GM12872 (cell line): Measurements from ENCODE around the gene STYK1.

Experiments
- TF ChIP-seq, protein P1 (sequence below): IDR thresholded peaks from 3 replicates; pipeline ENCODE4 v1.5.1; 2011; ENCODE audit warnings: low read depth, mild to moderate bottlenecking, low read length, moderate library complexity; ENCODE audit not compliant: insufficient read depth

The STYK1 gene

DNA sequence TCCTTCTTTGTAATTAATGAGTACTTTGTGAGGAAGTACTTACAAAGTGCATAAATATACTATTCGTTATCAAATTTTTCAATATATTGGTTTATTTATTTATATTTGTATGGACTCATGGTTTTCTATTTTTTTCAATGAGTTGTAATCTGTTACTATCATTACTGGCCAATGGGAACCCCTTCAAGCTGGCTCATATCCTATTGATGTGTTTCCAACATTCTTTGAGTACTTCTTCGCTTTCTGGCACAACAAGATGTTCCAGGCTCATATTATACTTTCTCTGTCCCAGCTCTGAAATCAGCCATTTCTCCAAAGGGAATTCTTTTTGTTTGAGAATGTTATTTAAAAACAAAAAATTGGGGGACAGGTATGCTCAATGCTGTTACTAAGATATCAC, 31.8 kb upstream of the STYK1 start:
- TF ChIP-seq, protein P1, sequence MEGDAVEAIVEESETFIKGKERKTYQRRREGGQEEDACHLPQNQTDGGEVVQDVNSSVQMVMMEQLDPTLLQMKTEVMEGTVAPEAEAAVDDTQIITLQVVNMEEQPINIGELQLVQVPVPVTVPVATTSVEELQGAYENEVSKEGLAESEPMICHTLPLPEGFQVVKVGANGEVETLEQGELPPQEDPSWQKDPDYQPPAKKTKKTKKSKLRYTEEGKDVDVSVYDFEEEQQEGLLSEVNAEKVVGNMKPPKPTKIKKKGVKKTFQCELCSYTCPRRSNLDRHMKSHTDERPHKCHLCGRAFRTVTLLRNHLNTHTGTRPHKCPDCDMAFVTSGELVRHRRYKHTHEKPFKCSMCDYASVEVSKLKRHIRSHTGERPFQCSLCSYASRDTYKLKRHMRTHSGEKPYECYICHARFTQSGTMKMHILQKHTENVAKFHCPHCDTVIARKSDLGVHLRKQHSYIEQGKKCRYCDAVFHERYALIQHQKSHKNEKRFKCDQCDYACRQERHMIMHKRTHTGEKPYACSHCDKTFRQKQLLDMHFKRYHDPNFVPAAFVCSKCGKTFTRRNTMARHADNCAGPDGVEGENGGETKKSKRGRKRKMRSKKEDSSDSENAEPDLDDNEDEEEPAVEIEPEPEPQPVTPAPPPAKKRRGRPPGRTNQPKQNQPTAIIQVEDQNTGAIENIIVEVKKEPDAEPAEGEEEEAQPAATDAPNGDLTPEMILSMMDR = no peak

DNA sequence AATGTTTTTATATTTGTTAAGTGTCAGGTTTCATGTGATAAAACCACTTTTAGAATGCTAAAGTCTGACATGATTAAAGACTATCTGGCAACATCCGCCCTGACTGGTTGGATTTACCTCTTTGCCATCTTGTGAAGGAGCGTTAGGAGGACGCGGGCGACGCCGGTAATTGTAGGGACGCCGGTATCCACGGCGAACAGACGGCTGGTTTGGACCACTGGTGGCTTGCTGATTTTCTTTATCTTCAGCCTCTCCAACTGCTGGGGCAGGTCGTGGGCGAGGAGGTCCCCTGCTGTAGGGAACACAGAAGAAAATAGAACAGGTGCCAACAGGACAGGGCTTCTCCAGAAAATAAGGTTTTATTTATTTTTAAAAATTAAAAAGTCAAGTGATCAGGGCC, 28.0 kb upstream of the STYK1 start:
- TF ChIP-seq, protein P1 = no peak

DNA sequence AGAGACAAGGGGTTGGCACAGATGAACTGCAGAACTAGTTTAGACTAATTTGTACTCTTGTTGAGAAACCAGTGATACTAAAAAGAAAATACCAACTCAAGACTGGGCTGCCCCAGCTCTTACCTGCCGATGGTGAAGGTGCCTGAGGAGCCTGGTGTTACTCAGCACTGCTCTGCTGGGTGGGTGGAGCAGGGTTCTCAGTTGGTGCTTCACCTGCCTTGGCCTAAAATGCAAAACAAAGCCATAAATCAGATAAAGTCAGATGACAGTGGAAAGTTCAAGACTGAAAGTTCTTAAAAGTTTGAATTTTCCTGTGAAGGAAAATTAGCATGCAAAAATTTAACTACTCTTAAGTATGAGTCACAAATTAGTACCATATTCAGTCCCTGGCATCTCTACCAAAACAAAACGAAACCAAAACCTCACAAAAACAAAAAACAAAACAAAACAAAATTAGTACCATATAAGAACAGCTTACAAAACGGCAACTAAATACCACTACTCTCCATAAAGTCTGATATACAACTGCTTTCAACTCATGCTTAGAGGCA, 27.4 kb upstream of the STYK1 start:
- TF ChIP-seq, protein P1 = no peak

DNA sequence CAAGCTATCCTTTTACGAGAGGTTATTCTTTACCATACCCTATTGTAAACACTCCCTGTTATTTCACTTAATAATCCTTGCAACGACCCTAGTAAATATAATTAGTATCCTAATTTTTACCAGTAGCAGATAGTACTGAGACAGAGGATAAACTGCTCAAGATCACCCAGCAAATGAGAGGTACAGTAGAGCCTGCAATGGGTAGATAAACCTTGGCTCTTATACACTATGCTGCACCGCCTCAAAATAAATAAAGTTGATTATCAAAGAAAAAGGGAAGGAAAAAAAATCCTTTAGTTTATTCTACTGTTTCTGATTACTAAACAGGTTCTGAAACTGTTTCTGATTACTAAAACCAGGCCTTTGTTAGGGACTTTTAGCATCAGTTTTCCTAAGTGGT, 26.7 kb upstream of the STYK1 start:
- TF ChIP-seq, protein P1 = no peak

DNA sequence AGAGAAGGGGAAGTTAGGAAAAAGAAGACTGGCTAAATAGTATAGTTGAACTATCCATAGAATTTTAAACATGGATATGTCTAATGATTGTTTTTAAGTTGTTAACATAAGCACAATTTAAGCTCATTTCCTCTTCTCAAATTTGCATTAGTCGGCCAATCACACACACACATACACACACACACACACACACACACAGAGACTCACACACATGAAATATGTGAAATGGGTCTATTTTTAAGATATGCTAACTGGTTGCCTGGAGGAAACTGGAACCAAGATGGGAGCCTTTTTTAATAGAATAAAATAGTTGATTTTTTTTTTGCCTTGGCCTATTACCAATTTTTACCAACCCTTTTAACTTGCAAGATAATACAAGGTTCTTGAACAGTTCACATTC, 24.0 kb upstream of the STYK1 start:
- TF ChIP-seq, protein P1 = no peak

DNA sequence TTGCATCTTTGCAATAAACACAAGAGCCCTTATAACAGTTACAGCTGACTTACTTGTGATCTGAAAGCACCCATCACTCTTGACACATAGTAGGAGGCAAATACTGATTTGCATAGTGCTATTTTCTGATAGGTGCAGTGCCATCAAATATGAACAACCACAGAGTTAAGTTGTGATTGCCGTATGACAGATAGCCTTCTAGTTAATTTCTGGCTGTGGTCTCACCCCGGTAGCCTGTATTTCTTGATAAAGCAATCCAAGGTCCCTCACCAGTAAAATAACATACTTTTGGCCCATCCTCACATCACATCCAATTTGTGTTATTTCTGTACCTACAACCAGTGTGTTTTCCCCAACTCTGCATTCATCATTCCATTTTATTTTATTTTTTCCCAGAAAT, 23.3 kb upstream of the STYK1 start:
- TF ChIP-seq, protein P1 = no peak

DNA sequence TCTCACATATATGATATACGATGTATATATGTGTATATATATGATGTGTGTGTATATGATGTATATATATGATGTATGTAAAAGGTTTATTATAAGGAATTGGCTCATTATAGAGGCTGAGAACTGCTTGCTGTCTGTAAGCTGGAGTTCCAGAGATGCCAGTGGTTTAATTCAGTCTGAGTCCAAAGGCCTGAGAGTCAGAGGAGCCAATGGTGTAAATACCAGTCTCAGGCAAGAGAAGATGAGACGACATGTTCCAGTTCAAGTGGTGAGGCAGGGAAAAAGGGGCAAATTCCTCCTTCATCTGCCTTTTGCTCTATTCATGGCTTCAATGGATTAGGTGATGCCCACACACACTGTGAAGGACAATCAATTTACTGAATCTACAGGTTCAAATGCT, 17.1 kb upstream of the STYK1 start:
- TF ChIP-seq, protein P1 = no peak
